MM.1S (cell line): ENCODE data around the gene BICDL2.
A peak's percentile ranks its signal among the peaks of the same experiment; 100 is the strongest.

Experiments used
- DNase-seq: peaks from one replicate; pipeline ENCODE4 v3.0.0-alpha.2; 2015
- H2AFZ ChIP-seq: fragments of 300-600 bp; sonication (generic); 2 replicates; pipeline ENCODE4 v1.6.0; 2016; ENCODE audit warnings: antibody characterized with exemption, low read length
- H3F3A ChIP-seq: fragments of 300-600 bp; sonication (generic); 2 replicates; pipeline ENCODE4 v1.6.1; 2016; ENCODE audit warnings: mild to moderate bottlenecking, antibody characterized with exemption, low read length, moderate library complexity, mixed read lengths; ENCODE audit not compliant: insufficient read depth
- H3K27ac ChIP-seq: fragments of 300-600 bp; sonication (generic); 2 replicates; pipeline ENCODE4 v1.5.1; 2016; ENCODE audit warnings: mild to moderate bottlenecking, low read length
- H3K27me3 ChIP-seq: fragments of 300-600 bp; sonication (generic); replicated peaks from 2 replicates; pipeline ENCODE4 v1.6.0; 2016; ENCODE audit warnings: low read length; ENCODE audit not compliant: insufficient read depth
- H3K36me3 ChIP-seq: fragments of 300-600 bp; sonication (generic); replicated peaks from 2 replicates; pipeline ENCODE4 v1.6.1; 2016; ENCODE audit warnings: mild to moderate bottlenecking, low read length, mixed read lengths; ENCODE audit not compliant: insufficient read depth
- H3K4me1 ChIP-seq: fragments of 300-600 bp; sonication (generic); 2 replicates; pipeline ENCODE4 v1.6.1; 2016; ENCODE audit warnings: low read length, mixed read lengths
- H3K4me2 ChIP-seq: fragments of 300-600 bp; sonication (generic); 2 replicates; pipeline ENCODE4 v1.6.0; 2016; ENCODE audit warnings: low read depth, low read length
- H3K4me3 ChIP-seq: fragments of 300-600 bp; sonication (generic); 2 replicates; pipeline ENCODE4 v1.5.1; 2016; ENCODE audit warnings: low read length, mixed read lengths
- H3K79me2 ChIP-seq: fragments of 300-600 bp; sonication (generic); 2 replicates; pipeline ENCODE4 v1.6.1; 2016; ENCODE audit warnings: mixed run types, low read length, mixed read lengths
- H3K9ac ChIP-seq: fragments of 300-600 bp; sonication (generic); 2 replicates; pipeline ENCODE4 v1.6.1; 2016; ENCODE audit warnings: low read length, mixed read lengths
- H3K9me2 ChIP-seq: fragments of 300-600 bp; sonication (generic); replicated peaks from 2 replicates; pipeline ENCODE4 v1.6.1; 2016; ENCODE audit warnings: mild to moderate bottlenecking, low read length, mixed read lengths; ENCODE audit not compliant: insufficient read depth
- H3K9me3 ChIP-seq: fragments of 300-600 bp; sonication (generic); replicated peaks from 2 replicates; pipeline ENCODE4 v1.6.1; 2016; ENCODE audit warnings: mild to moderate bottlenecking, low read length, mixed read lengths; ENCODE audit not compliant: insufficient read depth
- H4K20me1 ChIP-seq: fragments of 300-600 bp; sonication (generic); 2 replicates; pipeline ENCODE4 v1.6.1; 2016; ENCODE audit warnings: mild to moderate bottlenecking, low read length, moderate library complexity, mixed read lengths; ENCODE audit not compliant: insufficient read depth
- CTCF ChIP-seq: fragments of 300-600 bp; sonication (generic); IDR thresholded peaks from 2 replicates; pipeline ENCODE4 v1.5.1; 2016; ENCODE audit warnings: antibody characterized with exemption, low read length, mixed read lengths
- EZH2 ChIP-seq: fragments of 300-600 bp; sonication (generic); optimal IDR thresholded peaks from 2 replicates; pipeline ENCODE3; 2017; ENCODE audit warnings: low read depth, mild to moderate bottlenecking, antibody characterized with exemption, low read length, mixed read lengths
- EZH2phosphoT487 ChIP-seq: fragments of 300-600 bp; sonication (generic); IDR thresholded peaks from 2 replicates; pipeline ENCODE4 v1.6.1; 2018; ENCODE audit warnings: antibody characterized with exemption, low read length

The BICDL2 gene, protein sequence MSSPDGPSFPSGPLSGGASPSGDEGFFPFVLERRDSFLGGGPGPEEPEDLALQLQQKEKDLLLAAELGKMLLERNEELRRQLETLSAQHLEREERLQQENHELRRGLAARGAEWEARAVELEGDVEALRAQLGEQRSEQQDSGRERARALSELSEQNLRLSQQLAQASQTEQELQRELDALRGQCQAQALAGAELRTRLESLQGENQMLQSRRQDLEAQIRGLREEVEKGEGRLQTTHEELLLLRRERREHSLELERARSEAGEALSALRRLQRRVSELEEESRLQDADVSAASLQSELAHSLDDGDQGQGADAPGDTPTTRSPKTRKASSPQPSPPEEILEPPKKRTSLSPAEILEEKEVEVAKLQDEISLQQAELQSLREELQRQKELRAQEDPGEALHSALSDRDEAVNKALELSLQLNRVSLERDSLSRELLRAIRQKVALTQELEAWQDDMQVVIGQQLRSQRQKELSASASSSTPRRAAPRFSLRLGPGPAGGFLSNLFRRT

DNA sequence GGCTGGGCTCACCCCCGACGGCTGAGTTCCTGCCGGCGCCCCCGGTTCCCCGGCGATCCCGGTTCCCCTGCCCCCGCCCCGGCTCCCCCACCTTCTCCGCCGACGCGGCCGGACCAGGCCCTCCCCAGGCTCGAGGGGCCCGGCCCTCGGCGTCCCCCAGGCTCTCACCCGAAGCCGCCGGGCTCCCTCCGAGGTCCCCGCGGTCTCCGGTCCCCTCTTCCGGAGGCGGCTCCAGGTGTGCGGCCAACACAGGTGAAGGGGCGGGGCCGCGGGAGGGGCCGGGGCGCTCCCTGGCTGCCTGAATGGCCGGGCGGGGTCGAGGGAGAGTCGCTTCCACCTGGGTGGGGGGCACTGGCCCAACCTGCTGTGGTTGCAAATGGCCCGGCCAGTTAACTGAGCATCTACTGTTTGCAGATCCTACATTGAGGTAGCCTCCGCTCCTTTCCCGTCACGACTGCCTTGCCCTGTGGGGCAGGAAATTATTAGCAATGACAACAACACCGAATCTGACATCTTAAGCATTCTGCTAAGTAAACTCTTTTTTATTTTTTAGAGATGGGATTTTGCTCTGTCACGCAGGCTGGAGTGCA, at the start of gene BICDL2:
Gene BICDL2 (minus strand): TSS at position 219 of the 590 bp plus-strand sequence. CDS start 1,448 bp downstream, outside the sequence.
- no peak for TF ChIP-seq CTCF
- TF ChIP-seq EZH2, result no peak
- no peak for TF ChIP-seq EZH2phosphoT487
- H3K27me3 ChIP-seq, result peaks cover 95% of the 10 kb centered on the region

DNA sequence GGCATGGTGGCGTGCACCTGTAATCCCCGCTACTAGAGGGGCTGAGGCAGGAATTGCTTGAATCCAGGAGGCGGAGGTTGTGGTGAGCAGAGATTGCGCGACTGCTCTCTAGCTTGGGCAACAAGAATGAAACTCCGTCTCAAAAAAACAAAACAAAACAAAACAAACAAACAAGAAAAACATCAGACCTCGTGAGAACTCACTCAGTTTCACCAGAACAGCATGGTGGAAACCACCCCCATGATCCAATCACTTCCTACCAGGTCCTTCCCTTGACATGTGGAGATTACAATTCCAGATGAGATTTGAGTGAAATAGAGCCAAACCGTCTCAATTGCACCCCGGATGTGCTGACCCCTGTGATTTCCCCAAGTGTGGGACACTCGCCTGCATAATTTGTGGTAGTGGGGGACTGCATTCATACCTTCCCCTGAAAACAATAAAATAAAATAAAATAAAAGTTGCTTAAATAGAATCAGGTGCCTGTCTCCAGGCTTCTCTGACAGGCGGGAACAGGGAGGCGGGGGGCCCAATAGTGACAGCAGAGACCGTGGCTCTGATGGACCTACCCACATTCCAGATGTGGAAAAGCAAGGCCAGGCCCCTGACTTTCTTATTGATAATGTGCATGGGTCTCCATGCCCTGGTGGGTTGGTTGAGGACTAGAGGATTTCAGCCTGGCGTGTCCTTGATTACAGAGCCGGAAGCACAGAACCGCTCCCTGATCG, 49.3 kb upstream of the BICDL2 start:
- no peaks in the 10 kb centered on the region for H3K9me3 ChIP-seq
- no peak overlapping the region for H3K4me2 ChIP-seq
- no peak for DNase-seq
- peaks cover 38% of the 10 kb centered on the region for H3K27me3 ChIP-seq
- no peaks in the 10 kb centered on the region for H3K9me2 ChIP-seq
- H3K9ac ChIP-seq, result no peak overlapping the region
- H3K79me2 ChIP-seq, result no peaks in the 10 kb centered on the region
- no peaks in the 10 kb centered on the region for H3K4me1 ChIP-seq
- H3K4me3 ChIP-seq, result no peak overlapping the region
- no peak overlapping the region for H3K27ac ChIP-seq
- H4K20me1 ChIP-seq, result no peaks in the 10 kb centered on the region
- TF ChIP-seq EZH2phosphoT487 (no peak), EZH2 (no peak), CTCF (no peak)
- no peaks in the 10 kb centered on the region for H3F3A ChIP-seq
- H3K36me3 ChIP-seq, result no peaks in the 10 kb centered on the region
- no peak overlapping the region for H2AFZ ChIP-seq

More for the DNA sequence above, at the start of gene BICDL2:
- DNase-seq, result no peak
- no peaks in the 10 kb centered on the region for H3K4me1 ChIP-seq
- H3K36me3 ChIP-seq, result no peaks in the 10 kb centered on the region
- no peaks in the 10 kb centered on the region for H3K9me2 ChIP-seq
- H4K20me1 ChIP-seq, result no peaks in the 10 kb centered on the region
- H3K4me3 ChIP-seq, result peak within 1 kb of the TSS; percentile 45
- peak within 1 kb of the TSS; percentile 10; the same call in 1 of the 2 replicates for H3K9ac ChIP-seq
- no peaks in the 10 kb centered on the region for H3F3A ChIP-seq
- H3K4me2 ChIP-seq, result peak within 1 kb of the TSS; percentile 73
- H2AFZ ChIP-seq, result peak within 1 kb of the TSS; percentile 53
- no peaks in the 10 kb centered on the region for H3K79me2 ChIP-seq
- no peaks in the 10 kb centered on the region for H3K9me3 ChIP-seq
- no peak within 1 kb of the TSS for H3K27ac ChIP-seq

DNA sequence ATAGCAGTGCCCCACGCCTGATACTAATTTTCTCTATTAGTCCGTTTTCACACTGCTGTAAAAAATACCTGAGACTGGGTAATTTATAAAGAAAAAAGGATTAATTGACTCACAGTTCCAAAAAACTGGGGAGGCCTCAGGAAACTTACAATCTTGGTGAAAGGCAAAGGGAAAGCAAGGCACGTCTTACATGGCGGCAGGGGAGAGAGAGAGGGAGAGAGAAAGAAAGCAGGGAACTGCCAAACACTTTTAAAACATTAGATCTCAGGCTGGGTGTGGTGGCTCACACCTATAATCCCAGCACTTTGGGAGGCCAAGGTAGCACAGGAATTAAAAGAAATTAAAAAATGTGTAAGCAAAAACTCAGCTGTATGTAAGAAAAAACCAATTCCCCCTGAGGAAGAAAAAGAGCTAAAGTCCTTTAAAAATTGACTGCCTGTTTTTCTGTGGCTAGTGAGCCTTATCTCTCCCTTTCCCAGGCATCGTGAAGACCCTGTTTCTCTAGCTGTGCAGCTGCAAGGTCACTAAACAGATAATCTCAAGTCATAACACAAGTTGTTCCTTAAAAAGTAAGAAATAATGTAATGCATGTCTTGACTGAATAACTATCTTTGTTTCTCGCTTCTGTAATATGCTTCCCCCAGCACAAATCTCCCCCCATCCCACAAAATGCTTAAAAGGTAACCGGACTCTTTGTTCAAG, 48.4 kb upstream of the BICDL2 start:
- no peaks in the 10 kb centered on the region for H4K20me1 ChIP-seq
- H3K9ac ChIP-seq, result no peak overlapping the region
- DNase-seq, result no peak
- H3K27ac ChIP-seq, result no peak overlapping the region
- no peak overlapping the region for H2AFZ ChIP-seq
- H3K36me3 ChIP-seq, result no peaks in the 10 kb centered on the region
- no peak overlapping the region for H3K4me2 ChIP-seq
- no peak overlapping the region for H3K4me3 ChIP-seq
- TF ChIP-seq EZH2phosphoT487, result no peak
- no peak for TF ChIP-seq EZH2
- TF ChIP-seq CTCF, result no peak
- no peaks in the 10 kb centered on the region for H3F3A ChIP-seq
- no peaks in the 10 kb centered on the region for H3K4me1 ChIP-seq
- peaks cover 38% of the 10 kb centered on the region for H3K27me3 ChIP-seq
- H3K79me2 ChIP-seq, result no peaks in the 10 kb centered on the region
- no peaks in the 10 kb centered on the region for H3K9me3 ChIP-seq
- no peaks in the 10 kb centered on the region for H3K9me2 ChIP-seq
